BE2C (cell line): ENCODE data around the gene SPANXB1. TPM values are rescaled to one million over a fixed set of nuclear protein-coding genes. Genes with fewer than 3 reads are reported as not detected.
"Not testable (repeated sequence)": the region's sequence is repeated elsewhere in the genome, so short reads cannot be mapped to it uniquely, and the experiment has no call there.

Experiments used
- DNase-seq: peaks from one replicate; pipeline ENCODE4 v3.0.0-alpha.2; 2020
- H3K27me3 ChIP-seq: fragments of 250-450 bp; sonication (Bioruptor Pico); 2 replicates; pipeline ENCODE4 v1.5.1; 2020; ENCODE audit warnings: mild to moderate bottlenecking
- H3K36me3 ChIP-seq: fragments of 250-450 bp; sonication (Bioruptor Pico); 2 replicates; pipeline ENCODE4 v1.5.1; 2020; ENCODE audit warnings: mild to moderate bottlenecking
- H3K4me1 ChIP-seq: fragments of 250-450 bp; sonication (Bioruptor Pico); 2 replicates; pipeline ENCODE4 v1.5.1; 2020
- H3K4me3 ChIP-seq: 2 replicates; pipeline ENCODE4 v1.5.1; 2011; ENCODE audit warnings: low read depth, low read length
- H3K9me3 ChIP-seq: fragments of 250-450 bp; sonication (Bioruptor Pico); 2 replicates; pipeline ENCODE4 v1.5.1; 2020
- polyA plus RNA-seq: library from polyadenylated mRNA; unstranded; fragments of >200 nt; gene quantifications from one replicate; pipeline ENCODE4 v1.2.1, GENCODE V29; 2012; ENCODE audit warnings: low read depth, missing spikeins; ENCODE audit not compliant: insufficient read length, insufficient read depth
- TF ChIP-seq, protein P1 (sequence below): IDR thresholded peaks from 2 replicates; pipeline ENCODE4 v1.5.1; 2012; ENCODE audit warnings: mild to moderate bottlenecking, low read depth, low read length

Gene SPANXB1
- polyA plus RNA-seq, result not detected

GRCh38 chrX:141002568-141002967 lies at the start of gene SPANXB1:
Gene SPANXB1 (plus strand): TSS chrX:141002594. CDS start chrX:141002694, 100 bp downstream.
- not testable (repeated sequence) for H3K27me3 ChIP-seq

GRCh38 chrX:140967036-140967435 lies 35.4 kb upstream of the SPANXB1 start:
- Histone ChIP-seq H3K4me3 (no peak overlapping the region), H3K36me3 (no peaks in the 10 kb centered on the region), H3K27me3 (no peaks in the 10 kb centered on the region), H3K9me3 (no peaks in the 10 kb centered on the region), H3K4me1 (no peaks in the 10 kb centered on the region; the same call in 1 of the 2 replicates)
- TF ChIP-seq, protein P1, sequence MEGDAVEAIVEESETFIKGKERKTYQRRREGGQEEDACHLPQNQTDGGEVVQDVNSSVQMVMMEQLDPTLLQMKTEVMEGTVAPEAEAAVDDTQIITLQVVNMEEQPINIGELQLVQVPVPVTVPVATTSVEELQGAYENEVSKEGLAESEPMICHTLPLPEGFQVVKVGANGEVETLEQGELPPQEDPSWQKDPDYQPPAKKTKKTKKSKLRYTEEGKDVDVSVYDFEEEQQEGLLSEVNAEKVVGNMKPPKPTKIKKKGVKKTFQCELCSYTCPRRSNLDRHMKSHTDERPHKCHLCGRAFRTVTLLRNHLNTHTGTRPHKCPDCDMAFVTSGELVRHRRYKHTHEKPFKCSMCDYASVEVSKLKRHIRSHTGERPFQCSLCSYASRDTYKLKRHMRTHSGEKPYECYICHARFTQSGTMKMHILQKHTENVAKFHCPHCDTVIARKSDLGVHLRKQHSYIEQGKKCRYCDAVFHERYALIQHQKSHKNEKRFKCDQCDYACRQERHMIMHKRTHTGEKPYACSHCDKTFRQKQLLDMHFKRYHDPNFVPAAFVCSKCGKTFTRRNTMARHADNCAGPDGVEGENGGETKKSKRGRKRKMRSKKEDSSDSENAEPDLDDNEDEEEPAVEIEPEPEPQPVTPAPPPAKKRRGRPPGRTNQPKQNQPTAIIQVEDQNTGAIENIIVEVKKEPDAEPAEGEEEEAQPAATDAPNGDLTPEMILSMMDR, result no peak
- DNase-seq, result no peak

More at GRCh38 chrX:141002568-141002967, at the start of gene SPANXB1:
- not testable (repeated sequence) for DNase-seq, H3K4me3 ChIP-seq, H3K36me3 ChIP-seq, H3K4me1 ChIP-seq, H3K9me3 ChIP-seq

DNA sequence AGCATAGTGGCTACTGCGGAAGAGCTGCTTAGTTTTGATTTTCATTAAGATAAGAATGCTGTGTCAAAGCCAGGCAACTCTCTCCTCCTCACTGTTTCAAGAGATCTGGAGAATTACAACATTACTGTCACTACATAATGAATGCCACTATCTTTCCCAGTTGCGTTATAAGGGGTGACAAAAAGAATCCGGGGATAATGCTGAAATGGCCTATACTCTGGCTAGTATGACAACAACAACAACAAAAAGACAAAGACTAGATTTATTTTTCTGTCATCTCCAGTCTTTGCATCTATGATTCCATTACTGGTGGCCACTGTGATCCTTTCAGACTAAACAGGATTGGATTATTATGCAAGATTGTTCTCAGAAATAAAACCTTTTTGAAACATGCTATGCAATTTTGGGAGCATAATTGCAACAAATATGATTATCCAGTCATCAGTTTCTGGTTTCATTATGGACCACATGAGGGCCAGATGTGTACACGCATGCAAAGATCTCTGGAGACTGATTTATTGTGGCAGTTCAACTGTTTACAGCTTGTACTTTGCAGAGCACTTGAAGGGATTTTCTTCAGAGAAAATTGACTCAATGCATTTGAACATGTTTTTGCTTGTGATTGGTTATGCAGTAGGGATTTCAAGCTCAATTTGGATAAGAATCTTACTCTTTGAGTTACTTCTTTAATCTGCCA lies 31.1 kb upstream of the SPANXB1 start:
- TF ChIP-seq, protein P1, result no peak
- no peaks in the 10 kb centered on the region for H3K9me3 ChIP-seq
- H3K27me3 ChIP-seq, result no peaks in the 10 kb centered on the region
- no peaks in the 10 kb centered on the region for H3K36me3 ChIP-seq
- no peaks in the 10 kb centered on the region; the same call in 1 of the 2 replicates for H3K4me1 ChIP-seq
- peak; percentile 13 for DNase-seq
- H3K4me3 ChIP-seq, result no peak overlapping the region

DNA sequence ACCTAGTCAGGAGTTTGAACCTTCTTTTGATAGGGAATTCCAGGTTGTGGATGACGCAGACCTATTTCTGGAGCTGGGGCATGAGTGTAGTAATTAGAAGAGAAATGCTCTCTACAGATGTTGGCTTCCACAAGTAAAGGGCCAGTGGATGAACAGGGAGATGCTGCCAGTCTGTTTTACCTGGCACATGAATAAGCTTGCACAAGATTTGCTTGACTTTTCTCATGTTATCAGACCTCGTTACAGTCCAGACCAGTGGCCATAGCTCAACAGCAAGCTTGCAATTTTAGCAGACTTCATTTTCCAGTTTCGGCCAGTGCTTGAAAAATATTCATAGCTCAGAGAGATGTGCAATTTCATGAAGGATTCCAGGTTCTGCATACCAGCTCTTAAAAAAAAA lies 26.9 kb upstream of the SPANXB1 start:
- Histone ChIP-seq H3K27me3 (no peaks in the 10 kb centered on the region), H3K36me3 (no peaks in the 10 kb centered on the region), H3K4me3 (no peak overlapping the region), H3K4me1 (no peaks in the 10 kb centered on the region; the same call in 1 of the 2 replicates), H3K9me3 (no peaks in the 10 kb centered on the region)
- no peak for DNase-seq
- TF ChIP-seq, protein P1, result no peak

DNA sequence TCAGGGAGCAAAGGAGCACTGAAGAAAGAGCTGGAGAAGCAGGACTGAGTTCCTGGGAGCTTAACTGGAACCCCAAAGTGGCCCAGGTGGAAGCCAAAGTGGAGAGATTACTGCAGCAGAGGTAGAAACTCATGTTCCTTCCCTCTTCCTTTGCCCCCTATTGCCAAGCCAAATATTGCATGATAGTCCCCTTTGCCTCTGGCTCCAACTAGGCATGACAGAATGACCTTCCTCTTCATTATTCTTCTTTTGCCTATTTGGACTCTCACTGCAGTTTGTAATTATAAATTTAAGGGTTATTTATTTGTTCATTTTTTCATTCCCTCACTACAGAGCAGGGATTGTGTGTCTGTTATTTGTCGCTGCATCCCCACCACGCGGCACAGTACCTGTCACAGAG lies 22.1 kb upstream of the SPANXB1 start:
- no peaks in the 10 kb centered on the region for H3K36me3 ChIP-seq
- H3K9me3 ChIP-seq, result no peaks in the 10 kb centered on the region
- no peak for DNase-seq
- no peaks in the 10 kb centered on the region for H3K4me1 ChIP-seq
- H3K27me3 ChIP-seq, result no peaks in the 10 kb centered on the region
- H3K4me3 ChIP-seq, result no peak overlapping the region
- TF ChIP-seq, protein P1, result no peak

DNA sequence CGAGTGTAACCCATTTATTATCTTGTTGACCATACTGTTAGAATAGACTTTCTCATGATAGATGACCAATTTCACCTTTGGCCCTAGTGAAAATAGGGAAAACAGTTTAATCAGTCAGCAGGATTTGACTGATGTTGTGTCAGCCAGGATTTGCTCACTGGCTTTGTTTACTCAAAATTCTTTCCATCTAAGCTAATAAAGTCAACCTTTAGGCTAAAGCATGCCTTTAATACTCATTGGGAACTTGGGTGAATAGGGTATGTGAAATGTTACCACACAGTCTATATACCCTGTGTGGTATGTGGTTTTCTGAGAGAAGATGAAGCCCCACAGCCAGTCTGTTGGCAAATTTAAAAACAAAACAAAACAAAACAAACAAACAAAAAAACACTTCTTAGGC lies 18.7 kb upstream of the SPANXB1 start:
- H3K36me3 ChIP-seq, result no peaks in the 10 kb centered on the region
- no peak for DNase-seq
- no peaks in the 10 kb centered on the region for H3K4me1 ChIP-seq
- H3K4me3 ChIP-seq, result no peak overlapping the region
- no peaks in the 10 kb centered on the region for H3K27me3 ChIP-seq
- H3K9me3 ChIP-seq, result no peaks in the 10 kb centered on the region
- TF ChIP-seq, protein P1, result no peak

GRCh38 chrX:141005243-141005642 lies 2.8 kb downstream of the SPANXB1 start:
- H3K36me3 ChIP-seq, DNase-seq, H3K4me1 ChIP-seq, H3K27me3 ChIP-seq, H3K4me3 ChIP-seq, H3K9me3 ChIP-seq: not testable (repeated sequence)

DNA sequence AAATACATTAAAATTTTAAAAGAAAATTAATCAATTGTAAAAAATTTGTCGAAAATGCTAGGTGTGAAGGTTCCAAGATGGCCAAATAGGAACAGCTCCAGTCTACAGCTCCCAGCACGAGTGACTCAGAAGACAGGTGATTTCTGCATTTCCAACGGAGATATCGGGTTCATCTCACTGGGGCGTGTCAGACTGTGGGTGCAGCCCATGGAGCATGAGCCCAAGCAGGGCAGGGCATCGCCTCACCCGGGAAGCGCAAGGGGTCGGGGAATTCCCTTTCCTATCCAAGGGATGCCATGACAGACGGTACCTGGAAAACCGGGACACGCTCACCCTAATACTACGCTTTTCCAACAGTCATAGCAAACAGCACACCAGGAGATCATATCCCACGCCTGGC lies 41.9 kb downstream of the SPANXB1 start:
- not testable (repeated sequence) for H3K4me3 ChIP-seq, H3K27me3 ChIP-seq, H3K36me3 ChIP-seq, DNase-seq, H3K4me1 ChIP-seq, H3K9me3 ChIP-seq

DNA sequence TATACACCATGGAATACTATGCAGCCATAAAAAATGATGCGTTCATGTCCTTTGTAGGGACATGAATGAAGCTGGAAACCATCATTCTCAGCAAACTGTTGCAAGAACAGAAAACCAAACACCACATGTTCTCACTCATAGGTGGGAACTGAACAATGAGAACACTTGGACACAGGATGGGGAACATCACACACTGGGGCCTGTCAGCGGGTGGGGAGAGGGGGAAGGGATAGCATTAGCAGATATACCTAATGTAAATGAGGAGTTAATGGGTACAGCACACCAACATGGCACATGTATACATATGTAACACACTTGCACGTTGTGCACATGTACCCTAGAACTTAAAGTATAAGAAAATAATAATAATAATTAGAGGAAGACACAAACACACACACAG lies 47.5 kb downstream of the SPANXB1 start:
- H3K4me3 ChIP-seq, H3K4me1 ChIP-seq, H3K36me3 ChIP-seq, DNase-seq, H3K9me3 ChIP-seq, H3K27me3 ChIP-seq: not testable (repeated sequence)

DNA sequence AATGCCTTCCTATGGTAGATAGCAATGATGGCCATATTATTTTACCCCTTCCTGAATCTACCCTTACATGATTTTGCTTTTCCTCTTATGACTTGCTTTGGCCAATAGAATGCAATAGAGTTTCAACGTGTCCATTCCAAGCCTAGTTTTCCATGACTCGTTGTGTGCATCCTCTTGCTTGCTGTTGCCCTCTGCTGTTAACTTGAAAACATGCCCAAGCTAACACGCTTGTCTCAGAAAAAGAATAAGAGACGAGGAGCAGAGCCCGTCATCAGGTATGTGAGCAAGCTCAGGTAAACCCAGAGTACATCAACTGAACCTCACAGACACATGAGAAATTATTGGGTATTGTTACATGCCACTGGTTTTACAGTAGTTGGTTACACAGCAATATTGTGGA lies 49.7 kb downstream of the SPANXB1 start:
- not testable (repeated sequence) for H3K9me3 ChIP-seq, H3K27me3 ChIP-seq, DNase-seq, H3K4me3 ChIP-seq, H3K36me3 ChIP-seq, H3K4me1 ChIP-seq
